WERI-Rb-1 (cell line): Measurements from ENCODE around the gene MTM1.
A peak's percentile ranks its signal among the peaks of the same experiment; 100 is the strongest.

Source experiments
- DNase-seq: peaks from one replicate; pipeline ENCODE4 v3.0.0-alpha.2; 2020
- H3K27ac ChIP-seq: fragments of 250-450 bp; sonication (Bioruptor Pico); 2 replicates; pipeline ENCODE4 v1.5.1; 2020; ENCODE audit warnings: mild to moderate bottlenecking, moderate library complexity
- H3K27me3 ChIP-seq: fragments of 250-450 bp; sonication (Bioruptor Pico); 2 replicates; pipeline ENCODE4 v1.5.1; 2021; ENCODE audit warnings: mild to moderate bottlenecking, low read depth, moderate library complexity; ENCODE audit not compliant: insufficient read depth, severe bottlenecking
- H3K36me3 ChIP-seq: fragments of 250-450 bp; sonication (Bioruptor Pico); 2 replicates; pipeline ENCODE4 v1.5.1; 2020; ENCODE audit warnings: mild to moderate bottlenecking, moderate library complexity
- H3K4me3 ChIP-seq: 2 replicates; pipeline ENCODE4 v1.5.1; 2011; ENCODE audit warnings: low read depth, mild to moderate bottlenecking, control low read depth, low read length
- H3K9me3 ChIP-seq: fragments of 250-450 bp; sonication (Bioruptor Pico); 2 replicates; pipeline ENCODE4 v1.5.1; 2021; ENCODE audit warnings: mild to moderate bottlenecking, moderate library complexity; ENCODE audit not compliant: severe bottlenecking
- CTCF ChIP-seq: IDR thresholded peaks from 2 replicates; pipeline ENCODE4 v1.5.1; 2011; ENCODE audit warnings: low read depth, mild to moderate bottlenecking, control low read depth, inconsistent platforms, low read length

The MTM1 gene

GRCh38 chrX:150655788-150656187, 87.4 kb downstream of the MTM1 start:
- TF ChIP-seq CTCF = no peak
- Histone ChIP-seq H3K4me3 (no peak overlapping the region), H3K9me3 (no peaks in the 10 kb centered on the region), H3K27ac (no peak overlapping the region), H3K27me3 (no peaks in the 10 kb centered on the region), H3K36me3 (no peaks in the 10 kb centered on the region)
- DNase-seq = no peak

GRCh38 chrX:150663073-150663472, 94.7 kb downstream of the MTM1 start:
- no peak overlapping the region for H3K27ac ChIP-seq
- H3K27me3 ChIP-seq = no peaks in the 10 kb centered on the region
- H3K9me3 ChIP-seq = no peaks in the 10 kb centered on the region
- no peak for TF ChIP-seq CTCF
- H3K4me3 ChIP-seq = no peak overlapping the region
- no peak for DNase-seq
- H3K36me3 ChIP-seq = no peaks in the 10 kb centered on the region; the same call in 1 of the 2 replicates

- TF ChIP-seq CTCF = no peak
- no peak overlapping the region for H3K4me3 ChIP-seq
- no peaks in the 10 kb centered on the region; the same call in 1 of the 2 replicates for H3K36me3 ChIP-seq
- H3K27ac ChIP-seq = no peak overlapping the region
- H3K9me3 ChIP-seq = no peaks in the 10 kb centered on the region
- DNase-seq = no peak
- H3K27me3 ChIP-seq = no peaks in the 10 kb centered on the region
These were observed 95.9 kb downstream of the MTM1 start for GRCh38 chrX:150664290-150664689.

- TF ChIP-seq CTCF = no peak
- peaks cover 6% of the 10 kb centered on the region for H3K27me3 ChIP-seq
- DNase-seq = no peak
These were observed 107.8 kb downstream of the MTM1 start for GRCh38 chrX:150676221-150676620.

GRCh38 chrX:150680974-150681373, 112.6 kb downstream of the MTM1 start:
- Histone ChIP-seq H3K36me3 (no peaks in the 10 kb centered on the region), H3K4me3 (no peak overlapping the region), H3K27me3 (peaks cover 14% of the 10 kb centered on the region), H3K27ac (no peak overlapping the region), H3K9me3 (no peaks in the 10 kb centered on the region)
- DNase-seq = peak; percentile 37
- peak; percentile 65 for TF ChIP-seq CTCF

More at GRCh38 chrX:150676221-150676620, 107.8 kb downstream of the MTM1 start:
- Histone ChIP-seq H3K36me3 (no peaks in the 10 kb centered on the region), H3K9me3 (no peaks in the 10 kb centered on the region), H3K4me3 (no peak overlapping the region), H3K27ac (no peak overlapping the region)

GRCh38 chrX:150683112-150683511, 114.7 kb downstream of the MTM1 start:
- TF ChIP-seq CTCF = no peak
- H3K36me3 ChIP-seq = no peaks in the 10 kb centered on the region
- H3K9me3 ChIP-seq = no peaks in the 10 kb centered on the region
- H3K27ac ChIP-seq = no peak overlapping the region
- peaks cover 10% of the 10 kb centered on the region for H3K27me3 ChIP-seq
- H3K4me3 ChIP-seq = no peak overlapping the region
- DNase-seq = no peak
